GM18526 (cell line): Measurements from ENCODE around the gene CUEDC1.

ENCODE experiments used
- POLR2A ChIP-seq: IDR thresholded peaks from 3 replicates; pipeline ENCODE4 v1.6.1; 2011; ENCODE audit not compliant: insufficient read length; ENCODE audit errors: extremely low read depth

CUEDC1 gene

GRCh38 chr17:57990037-57990436 lies 34.8 kb upstream of the CUEDC1 start:
- TF ChIP-seq POLR2A, result no peak

- peak; percentile 79 for TF ChIP-seq POLR2A
These were observed 33.4 kb upstream of the CUEDC1 start for GRCh38 chr17:57988301-57989250.

- no peak for TF ChIP-seq POLR2A
These were observed 32.5 kb upstream of the CUEDC1 start, which contains the start of gene VEZF1 for GRCh38 chr17:57987581-57988300. VEZF1 (minus strand) TSS chr17:57988254; CDS start chr17:57988111, 143 bp downstream.

GRCh38 chr17:57986841-57987580 lies 31.8 kb upstream of the CUEDC1 start:
- no peak for TF ChIP-seq POLR2A

- no peak for TF ChIP-seq POLR2A
These were observed 30.4 kb upstream of the CUEDC1 start for GRCh38 chr17:57985675-57985974.

- TF ChIP-seq POLR2A, result no peak
These were observed 29.9 kb upstream of the CUEDC1 start for GRCh38 chr17:57984936-57985674.

GRCh38 chr17:57984261-57984890 lies 29.2 kb upstream of the CUEDC1 start:
- TF ChIP-seq POLR2A, result no peak

- no peak for TF ChIP-seq POLR2A
These were observed 28.2 kb upstream of the CUEDC1 start for GRCh38 chr17:57983446-57983845.

- TF ChIP-seq POLR2A, result no peak
These were observed 27.4 kb upstream of the CUEDC1 start for GRCh38 chr17:57982452-57983170.

GRCh38 chr17:57980522-57980921 lies 25.3 kb upstream of the CUEDC1 start:
- TF ChIP-seq POLR2A, result no peak

GRCh38 chr17:57979076-57979475 lies 23.9 kb upstream of the CUEDC1 start:
- TF ChIP-seq POLR2A, result no peak

GRCh38 chr17:57976594-57976993 lies 21.4 kb upstream of the CUEDC1 start:
- TF ChIP-seq POLR2A, result no peak

GRCh38 chr17:57975044-57975443 lies 19.8 kb upstream of the CUEDC1 start:
- TF ChIP-seq POLR2A, result no peak

- no peak for TF ChIP-seq POLR2A
These were observed 16.9 kb upstream of the CUEDC1 start for GRCh38 chr17:57972151-57972550.
